BE2C (cell line): Measurements from ENCODE around the gene TXNDC11.

ENCODE experiments used
- DNase-seq: peaks from one replicate; pipeline ENCODE4 v3.0.0-alpha.2; 2020
- H3K27me3 ChIP-seq: fragments of 250-450 bp; sonication (Bioruptor Pico); 2 replicates; pipeline ENCODE4 v1.5.1; 2020; ENCODE audit warnings: mild to moderate bottlenecking
- H3K36me3 ChIP-seq: fragments of 250-450 bp; sonication (Bioruptor Pico); 2 replicates; pipeline ENCODE4 v1.5.1; 2020; ENCODE audit warnings: mild to moderate bottlenecking
- H3K4me1 ChIP-seq: fragments of 250-450 bp; sonication (Bioruptor Pico); 2 replicates; pipeline ENCODE4 v1.5.1; 2020
- H3K4me3 ChIP-seq: 2 replicates; pipeline ENCODE4 v1.5.1; 2011; ENCODE audit warnings: low read depth, low read length
- H3K9me3 ChIP-seq: fragments of 250-450 bp; sonication (Bioruptor Pico); 2 replicates; pipeline ENCODE4 v1.5.1; 2020
- TF ChIP-seq, protein P1 (sequence below): IDR thresholded peaks from 2 replicates; pipeline ENCODE4 v1.5.1; 2012; ENCODE audit warnings: mild to moderate bottlenecking, low read depth, low read length

TXNDC11 gene

DNA sequence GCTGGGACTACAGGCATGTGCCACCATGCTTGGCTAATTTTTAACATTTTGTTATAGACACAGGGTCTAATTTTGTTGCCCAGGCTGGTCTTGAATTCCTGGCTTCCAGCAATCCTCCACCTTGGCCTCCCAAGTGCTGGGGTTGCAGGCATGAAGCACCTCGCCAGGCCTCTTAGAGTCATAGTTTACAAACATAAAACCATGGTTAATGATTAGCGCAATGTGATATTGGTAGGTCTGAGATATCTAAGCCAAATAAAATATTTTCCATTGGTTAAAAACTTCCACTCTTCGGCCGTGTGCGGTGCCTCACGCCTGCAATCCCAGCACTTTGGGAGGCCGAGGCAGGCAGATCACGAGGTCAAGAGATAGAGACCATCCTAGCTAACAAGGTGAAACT, 16.6 kb downstream of the TXNDC11 start:
- H3K27me3 ChIP-seq: no peaks in the 10 kb centered on the region
- H3K4me1 ChIP-seq: no peaks in the 10 kb centered on the region
- H3K4me3 ChIP-seq: no peak overlapping the region
- peaks cover 16% of the 10 kb centered on the region for H3K36me3 ChIP-seq
- TF ChIP-seq, protein P1, sequence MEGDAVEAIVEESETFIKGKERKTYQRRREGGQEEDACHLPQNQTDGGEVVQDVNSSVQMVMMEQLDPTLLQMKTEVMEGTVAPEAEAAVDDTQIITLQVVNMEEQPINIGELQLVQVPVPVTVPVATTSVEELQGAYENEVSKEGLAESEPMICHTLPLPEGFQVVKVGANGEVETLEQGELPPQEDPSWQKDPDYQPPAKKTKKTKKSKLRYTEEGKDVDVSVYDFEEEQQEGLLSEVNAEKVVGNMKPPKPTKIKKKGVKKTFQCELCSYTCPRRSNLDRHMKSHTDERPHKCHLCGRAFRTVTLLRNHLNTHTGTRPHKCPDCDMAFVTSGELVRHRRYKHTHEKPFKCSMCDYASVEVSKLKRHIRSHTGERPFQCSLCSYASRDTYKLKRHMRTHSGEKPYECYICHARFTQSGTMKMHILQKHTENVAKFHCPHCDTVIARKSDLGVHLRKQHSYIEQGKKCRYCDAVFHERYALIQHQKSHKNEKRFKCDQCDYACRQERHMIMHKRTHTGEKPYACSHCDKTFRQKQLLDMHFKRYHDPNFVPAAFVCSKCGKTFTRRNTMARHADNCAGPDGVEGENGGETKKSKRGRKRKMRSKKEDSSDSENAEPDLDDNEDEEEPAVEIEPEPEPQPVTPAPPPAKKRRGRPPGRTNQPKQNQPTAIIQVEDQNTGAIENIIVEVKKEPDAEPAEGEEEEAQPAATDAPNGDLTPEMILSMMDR: no peak
- no peak for DNase-seq
- H3K9me3 ChIP-seq: no peaks in the 10 kb centered on the region

DNA sequence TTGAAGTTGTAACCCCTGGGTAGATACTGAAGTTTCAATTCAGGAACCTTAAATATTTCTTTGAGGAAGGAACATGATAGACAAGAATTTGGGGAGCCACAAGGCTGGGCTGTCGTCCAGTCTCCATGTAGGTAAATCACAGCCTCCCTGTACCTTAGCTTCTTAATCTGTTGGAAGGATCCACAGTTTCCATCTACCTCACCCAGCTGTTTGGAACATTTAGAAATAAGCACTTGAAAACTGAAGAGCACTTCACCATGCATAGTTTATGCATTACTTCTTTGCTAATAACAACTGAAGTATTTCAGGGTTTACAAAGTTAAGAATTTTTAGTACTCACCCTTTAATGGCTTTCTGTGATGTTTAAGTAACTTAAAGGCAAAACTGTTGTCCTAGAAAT, 17.2 kb downstream of the TXNDC11 start:
- H3K4me3 ChIP-seq: no peak overlapping the region
- no peak for DNase-seq
- H3K27me3 ChIP-seq: no peaks in the 10 kb centered on the region
- TF ChIP-seq, protein P1: no peak
- H3K9me3 ChIP-seq: no peaks in the 10 kb centered on the region
- H3K4me1 ChIP-seq: no peaks in the 10 kb centered on the region
- peaks cover 20% of the 10 kb centered on the region for H3K36me3 ChIP-seq

DNA sequence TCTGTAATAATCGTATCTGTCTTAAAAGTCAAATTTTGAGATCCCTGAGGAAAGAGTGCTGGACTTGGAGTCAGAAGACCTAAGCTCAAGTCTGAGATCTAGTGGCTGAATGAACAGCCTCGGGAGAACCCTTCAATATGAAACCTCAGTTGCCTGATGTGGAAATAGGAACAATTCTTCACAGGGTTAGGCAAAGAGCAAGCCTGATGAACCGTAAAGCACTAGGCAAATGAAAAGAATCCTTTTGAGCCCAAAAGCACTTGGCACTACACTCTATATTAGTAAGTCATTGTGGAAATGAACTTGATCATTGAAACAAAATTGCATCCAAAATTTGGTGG, 20.2 kb downstream of the TXNDC11 start:
- TF ChIP-seq, protein P1: no peak
- DNase-seq: no peak
- Histone ChIP-seq H3K9me3 (no peaks in the 10 kb centered on the region), H3K36me3 (peaks cover 13% of the 10 kb centered on the region), H3K4me1 (no peaks in the 10 kb centered on the region), H3K27me3 (no peaks in the 10 kb centered on the region), H3K4me3 (no peak overlapping the region)

DNA sequence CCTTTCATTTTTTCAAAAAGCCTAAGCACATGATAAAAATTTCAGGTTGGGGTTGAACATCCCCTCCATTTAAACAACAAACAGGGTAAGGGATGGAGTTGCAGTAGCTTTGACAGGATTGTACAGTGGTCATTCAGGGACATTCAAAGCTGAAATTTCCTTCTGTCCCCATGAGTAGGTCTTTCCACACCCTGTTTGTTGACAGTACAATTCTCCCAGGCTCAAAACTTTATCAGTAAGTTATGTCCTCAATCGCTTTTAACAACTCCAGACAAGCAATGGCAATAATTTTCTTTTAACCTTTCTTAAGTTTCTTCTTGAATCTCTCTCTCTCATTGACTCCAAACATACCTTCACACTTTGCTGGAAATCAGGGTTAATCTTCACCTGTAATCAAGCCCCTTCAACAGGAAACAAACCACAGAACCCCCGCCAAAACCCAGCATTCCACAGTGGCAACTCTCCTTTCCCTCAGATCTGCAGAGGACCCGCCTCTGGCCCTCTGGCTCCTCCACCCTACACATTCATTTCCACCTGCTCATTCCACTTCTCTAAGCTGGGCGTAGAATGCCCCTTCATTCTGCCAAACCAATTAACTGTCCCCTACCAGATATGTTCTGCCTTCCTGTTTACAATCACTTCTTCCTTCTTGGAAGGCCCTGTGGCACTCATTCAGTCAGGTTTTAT, 20.7 kb downstream of the TXNDC11 start:
- H3K27me3 ChIP-seq: no peaks in the 10 kb centered on the region
- H3K36me3 ChIP-seq: peaks cover 13% of the 10 kb centered on the region
- TF ChIP-seq, protein P1: no peak
- no peaks in the 10 kb centered on the region for H3K4me1 ChIP-seq
- DNase-seq: no peak
- H3K4me3 ChIP-seq: no peak overlapping the region
- H3K9me3 ChIP-seq: no peaks in the 10 kb centered on the region

DNA sequence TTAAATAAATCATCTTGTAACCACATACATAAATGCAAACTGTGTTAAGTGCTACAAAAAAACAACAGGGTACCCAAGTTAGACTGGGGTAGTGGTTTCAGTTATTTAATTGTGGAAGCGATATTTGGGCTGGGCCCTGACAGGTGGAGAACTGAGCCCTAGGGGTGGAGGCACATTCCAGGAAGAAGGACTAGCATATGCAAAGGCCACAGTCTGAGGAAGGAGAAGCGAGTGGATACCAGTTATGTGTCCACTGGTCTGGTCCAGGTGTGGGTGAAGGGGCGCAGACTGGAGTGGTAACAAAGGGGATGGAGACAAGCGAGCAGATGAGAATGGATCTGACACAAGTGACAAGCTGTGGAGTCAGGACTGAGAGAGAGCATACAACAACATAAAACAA, 22.9 kb downstream of the TXNDC11 start:
- Histone ChIP-seq H3K36me3 (peaks cover 5% of the 10 kb centered on the region), H3K4me3 (no peak overlapping the region), H3K4me1 (no peaks in the 10 kb centered on the region), H3K27me3 (no peaks in the 10 kb centered on the region), H3K9me3 (no peaks in the 10 kb centered on the region)
- no peak for DNase-seq
- TF ChIP-seq, protein P1: no peak

DNA sequence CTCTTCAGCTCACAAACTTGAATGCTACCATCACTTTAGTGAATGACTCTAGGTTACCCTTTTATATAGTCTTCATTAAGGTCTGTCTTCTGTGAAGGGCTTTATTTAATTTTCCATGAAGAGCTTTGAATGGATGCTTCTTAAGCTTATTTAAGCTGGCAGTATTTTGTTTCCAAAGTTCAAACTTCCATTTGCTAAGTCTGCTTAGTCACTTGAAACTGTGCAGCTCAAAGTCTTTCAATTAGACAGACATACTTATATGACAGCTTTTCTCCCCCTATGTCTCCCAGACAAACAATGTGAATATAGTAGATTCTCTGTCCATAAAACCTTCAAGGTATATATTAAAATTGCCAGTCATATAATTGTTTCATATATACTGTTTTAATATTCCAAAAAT, 23.5 kb downstream of the TXNDC11 start:
- Histone ChIP-seq H3K9me3 (no peaks in the 10 kb centered on the region), H3K27me3 (no peaks in the 10 kb centered on the region), H3K36me3 (peaks cover 5% of the 10 kb centered on the region), H3K4me1 (no peaks in the 10 kb centered on the region), H3K4me3 (no peak overlapping the region)
- TF ChIP-seq, protein P1: no peak
- no peak for DNase-seq
